GM19023 (cell line): ENCODE results near the gene BUB1B.

Experiments
- ATAC-seq: cut with Tn5 transposase; IDR thresholded peaks from one replicate; pipeline ENCODE4 v1.9.1; 2021; ENCODE audit warnings: mild to moderate bottlenecking, moderate library complexity; ENCODE audit not compliant: unreplicated experiment

Gene BUB1B

GRCh38 chr15:40239693-40240618 is 79.1 kb downstream of the BUB1B start:
- ATAC-seq = no peak

- no peak for ATAC-seq
Measured at GRCh38 chr15:40240619-40241221, 79.9 kb downstream of the BUB1B start.

GRCh38 chr15:40241269-40242212 is 80.7 kb downstream of the BUB1B start:
- no peak for ATAC-seq

GRCh38 chr15:40242213-40242599 is 81.3 kb downstream of the BUB1B start:
- ATAC-seq = no peak

- ATAC-seq = no peak
Measured at GRCh38 chr15:40242601-40243000, 81.7 kb downstream of the BUB1B start.

- no peak for ATAC-seq
Measured at GRCh38 chr15:40243126-40243810, 82.4 kb downstream of the BUB1B start.

GRCh38 chr15:40244961-40245523 is 84.2 kb downstream of the BUB1B start:
- no peak for ATAC-seq

- ATAC-seq = no peak
Measured at GRCh38 chr15:40245666-40246450, 85.0 kb downstream of the BUB1B start.

GRCh38 chr15:40246496-40247280 is 85.8 kb downstream of the BUB1B start:
- ATAC-seq = no peak

GRCh38 chr15:40247406-40247971 is 86.6 kb downstream of the BUB1B start:
- no peak for ATAC-seq

GRCh38 chr15:40248006-40248783 is 87.3 kb downstream of the BUB1B start:
- no peak for ATAC-seq

- ATAC-seq = no peak
Measured at GRCh38 chr15:40249477-40250303, 88.8 kb downstream of the BUB1B start.

- no peak for ATAC-seq
Measured at GRCh38 chr15:40250304-40250656, 89.4 kb downstream of the BUB1B start.

- no peak for ATAC-seq
Measured at GRCh38 chr15:40250771-40251483, 90.1 kb downstream of the BUB1B start.

- ATAC-seq = no peak
Measured at GRCh38 chr15:40251486-40252140, 90.7 kb downstream of the BUB1B start.

- ATAC-seq = no peak
Measured at GRCh38 chr15:40252141-40252437, 91.2 kb downstream of the BUB1B start.
